ENCODE measurements around the gene CCT2. TPM values are rescaled to one million over a fixed set of nuclear protein-coding genes. Genes with fewer than 3 reads are reported as not detected.

The CCT2 gene
- total and polyA plus RNA-seq, 2 of the 8 experiments (the other 6 are each of a cell fraction or from before 2014, with no cell fraction given): 244 to 419 TPM

DNA sequence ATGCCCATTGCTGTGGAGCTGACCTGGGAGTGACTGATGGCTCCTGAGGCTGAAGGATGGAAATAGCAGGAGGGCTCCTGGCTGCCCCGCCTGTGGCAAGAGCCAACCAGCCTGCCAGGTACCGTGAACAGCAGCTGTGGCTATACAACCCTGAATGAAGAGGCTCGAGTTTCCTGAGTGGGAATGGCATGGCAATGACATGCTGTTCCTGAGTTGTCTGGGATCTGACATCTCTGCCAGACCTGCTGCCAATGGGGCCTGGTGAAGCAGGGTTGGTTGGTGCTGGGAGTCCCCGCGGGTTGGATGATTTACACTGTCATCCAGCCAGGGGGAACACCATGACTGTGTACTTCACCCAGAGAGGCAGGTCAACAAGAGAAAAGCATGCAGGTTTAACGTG is 57.3 kb downstream of the CCT2 start (continued):
- TF ChIP-seq, protein P1, sequence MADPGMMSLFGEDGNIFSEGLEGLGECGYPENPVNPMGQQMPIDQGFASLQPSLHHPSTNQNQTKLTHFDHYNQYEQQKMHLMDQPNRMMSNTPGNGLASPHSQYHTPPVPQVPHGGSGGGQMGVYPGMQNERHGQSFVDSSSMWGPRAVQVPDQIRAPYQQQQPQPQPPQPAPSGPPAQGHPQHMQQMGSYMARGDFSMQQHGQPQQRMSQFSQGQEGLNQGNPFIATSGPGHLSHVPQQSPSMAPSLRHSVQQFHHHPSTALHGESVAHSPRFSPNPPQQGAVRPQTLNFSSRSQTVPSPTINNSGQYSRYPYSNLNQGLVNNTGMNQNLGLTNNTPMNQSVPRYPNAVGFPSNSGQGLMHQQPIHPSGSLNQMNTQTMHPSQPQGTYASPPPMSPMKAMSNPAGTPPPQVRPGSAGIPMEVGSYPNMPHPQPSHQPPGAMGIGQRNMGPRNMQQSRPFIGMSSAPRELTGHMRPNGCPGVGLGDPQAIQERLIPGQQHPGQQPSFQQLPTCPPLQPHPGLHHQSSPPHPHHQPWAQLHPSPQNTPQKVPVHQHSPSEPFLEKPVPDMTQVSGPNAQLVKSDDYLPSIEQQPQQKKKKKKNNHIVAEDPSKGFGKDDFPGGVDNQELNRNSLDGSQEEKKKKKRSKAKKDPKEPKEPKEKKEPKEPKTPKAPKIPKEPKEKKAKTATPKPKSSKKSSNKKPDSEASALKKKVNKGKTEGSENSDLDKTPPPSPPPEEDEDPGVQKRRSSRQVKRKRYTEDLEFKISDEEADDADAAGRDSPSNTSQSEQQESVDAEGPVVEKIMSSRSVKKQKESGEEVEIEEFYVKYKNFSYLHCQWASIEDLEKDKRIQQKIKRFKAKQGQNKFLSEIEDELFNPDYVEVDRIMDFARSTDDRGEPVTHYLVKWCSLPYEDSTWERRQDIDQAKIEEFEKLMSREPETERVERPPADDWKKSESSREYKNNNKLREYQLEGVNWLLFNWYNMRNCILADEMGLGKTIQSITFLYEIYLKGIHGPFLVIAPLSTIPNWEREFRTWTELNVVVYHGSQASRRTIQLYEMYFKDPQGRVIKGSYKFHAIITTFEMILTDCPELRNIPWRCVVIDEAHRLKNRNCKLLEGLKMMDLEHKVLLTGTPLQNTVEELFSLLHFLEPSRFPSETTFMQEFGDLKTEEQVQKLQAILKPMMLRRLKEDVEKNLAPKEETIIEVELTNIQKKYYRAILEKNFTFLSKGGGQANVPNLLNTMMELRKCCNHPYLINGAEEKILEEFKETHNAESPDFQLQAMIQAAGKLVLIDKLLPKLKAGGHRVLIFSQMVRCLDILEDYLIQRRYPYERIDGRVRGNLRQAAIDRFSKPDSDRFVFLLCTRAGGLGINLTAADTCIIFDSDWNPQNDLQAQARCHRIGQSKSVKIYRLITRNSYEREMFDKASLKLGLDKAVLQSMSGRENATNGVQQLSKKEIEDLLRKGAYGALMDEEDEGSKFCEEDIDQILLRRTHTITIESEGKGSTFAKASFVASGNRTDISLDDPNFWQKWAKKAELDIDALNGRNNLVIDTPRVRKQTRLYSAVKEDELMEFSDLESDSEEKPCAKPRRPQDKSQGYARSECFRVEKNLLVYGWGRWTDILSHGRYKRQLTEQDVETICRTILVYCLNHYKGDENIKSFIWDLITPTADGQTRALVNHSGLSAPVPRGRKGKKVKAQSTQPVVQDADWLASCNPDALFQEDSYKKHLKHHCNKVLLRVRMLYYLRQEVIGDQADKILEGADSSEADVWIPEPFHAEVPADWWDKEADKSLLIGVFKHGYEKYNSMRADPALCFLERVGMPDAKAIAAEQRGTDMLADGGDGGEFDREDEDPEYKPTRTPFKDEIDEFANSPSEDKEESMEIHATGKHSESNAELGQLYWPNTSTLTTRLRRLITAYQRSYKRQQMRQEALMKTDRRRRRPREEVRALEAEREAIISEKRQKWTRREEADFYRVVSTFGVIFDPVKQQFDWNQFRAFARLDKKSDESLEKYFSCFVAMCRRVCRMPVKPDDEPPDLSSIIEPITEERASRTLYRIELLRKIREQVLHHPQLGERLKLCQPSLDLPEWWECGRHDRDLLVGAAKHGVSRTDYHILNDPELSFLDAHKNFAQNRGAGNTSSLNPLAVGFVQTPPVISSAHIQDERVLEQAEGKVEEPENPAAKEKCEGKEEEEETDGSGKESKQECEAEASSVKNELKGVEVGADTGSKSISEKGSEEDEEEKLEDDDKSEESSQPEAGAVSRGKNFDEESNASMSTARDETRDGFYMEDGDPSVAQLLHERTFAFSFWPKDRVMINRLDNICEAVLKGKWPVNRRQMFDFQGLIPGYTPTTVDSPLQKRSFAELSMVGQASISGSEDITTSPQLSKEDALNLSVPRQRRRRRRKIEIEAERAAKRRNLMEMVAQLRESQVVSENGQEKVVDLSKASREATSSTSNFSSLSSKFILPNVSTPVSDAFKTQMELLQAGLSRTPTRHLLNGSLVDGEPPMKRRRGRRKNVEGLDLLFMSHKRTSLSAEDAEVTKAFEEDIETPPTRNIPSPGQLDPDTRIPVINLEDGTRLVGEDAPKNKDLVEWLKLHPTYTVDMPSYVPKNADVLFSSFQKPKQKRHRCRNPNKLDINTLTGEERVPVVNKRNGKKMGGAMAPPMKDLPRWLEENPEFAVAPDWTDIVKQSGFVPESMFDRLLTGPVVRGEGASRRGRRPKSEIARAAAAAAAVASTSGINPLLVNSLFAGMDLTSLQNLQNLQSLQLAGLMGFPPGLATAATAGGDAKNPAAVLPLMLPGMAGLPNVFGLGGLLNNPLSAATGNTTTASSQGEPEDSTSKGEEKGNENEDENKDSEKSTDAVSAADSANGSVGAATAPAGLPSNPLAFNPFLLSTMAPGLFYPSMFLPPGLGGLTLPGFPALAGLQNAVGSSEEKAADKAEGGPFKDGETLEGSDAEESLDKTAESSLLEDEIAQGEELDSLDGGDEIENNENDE (IDR thresholded peaks at IDR 0.05; ENCODE audit: insufficient replicate concordance, low read length): no peak
- TF ChIP-seq NRF1 (IDR thresholded peaks at IDR 0.05; ENCODE audit: low read depth, low read length) (no peak), MAFK (IDR thresholded peaks at IDR 0.05; ENCODE audit: low read depth, low read length) (no peak)
- TF ChIP-seq, protein P2, sequence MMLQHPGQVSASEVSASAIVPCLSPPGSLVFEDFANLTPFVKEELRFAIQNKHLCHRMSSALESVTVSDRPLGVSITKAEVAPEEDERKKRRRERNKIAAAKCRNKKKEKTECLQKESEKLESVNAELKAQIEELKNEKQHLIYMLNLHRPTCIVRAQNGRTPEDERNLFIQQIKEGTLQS (IDR thresholded peaks at IDR 0.05; ENCODE audit: insufficient read depth, low read depth, low read length): no peak
